HK-2 (cell line): Measurements from ENCODE around the gene FIBP.
"Not testable (repeated sequence)": the region's sequence is repeated elsewhere in the genome, so short reads cannot be mapped to it uniquely, and the experiment has no call there.

Experiments
- DNase-seq: peaks from one replicate; pipeline ENCODE4 v3.0.0-alpha.2; 2018; ENCODE audit not compliant: unreplicated experiment

The FIBP gene

GRCh38 chr11:65915101-65915820 lies 27.0 kb upstream of the FIBP start:
- DNase-seq, result no peak

- DNase-seq, result peak; percentile 67
Observed at GRCh38 chr11:65912845-65913244, 24.6 kb upstream of the FIBP start.

GRCh38 chr11:65911682-65912568 lies 23.7 kb upstream of the FIBP start:
- peak; percentile 85 for DNase-seq

GRCh38 chr11:65907878-65908277 lies 19.6 kb upstream of the FIBP start:
- no peak for DNase-seq

- DNase-seq, result no peak
Observed at GRCh38 chr11:65906602-65907001, 18.3 kb upstream of the FIBP start.

- no peak for DNase-seq
Observed at GRCh38 chr11:65903715-65904114, 15.4 kb upstream of the FIBP start.

GRCh38 chr11:65903068-65903481 lies 14.8 kb upstream of the FIBP start:
- peak; percentile 80 for DNase-seq

- no peak for DNase-seq
Observed at GRCh38 chr11:65900899-65901180, 12.6 kb upstream of the FIBP start.

- peak; percentile 92 for DNase-seq
Observed at GRCh38 chr11:65900125-65900898, 12.0 kb upstream of the FIBP start, which contains the start of gene FOSL1. Gene FOSL1, minus strand, starts transcription at chr11:65900388. Its CDS starts 49 bp downstream, at chr11:65900339.

- peak; percentile 81 for DNase-seq
Observed at GRCh38 chr11:65899356-65900124, 11.3 kb upstream of the FIBP start.

GRCh38 chr11:65898656-65899355 lies 10.5 kb upstream of the FIBP start:
- DNase-seq, result no peak

GRCh38 chr11:65897020-65897471 lies 8.8 kb upstream of the FIBP start:
- no peak for DNase-seq

GRCh38 chr11:65896034-65896999 lies 8.0 kb upstream of the FIBP start:
- DNase-seq, result no peak

GRCh38 chr11:65895482-65895981 lies 7.3 kb upstream of the FIBP start:
- no peak for DNase-seq

- DNase-seq, result no peak
Observed at GRCh38 chr11:65894034-65894591, 5.8 kb upstream of the FIBP start.

GRCh38 chr11:65892661-65893317 lies 4.5 kb upstream of the FIBP start:
- no peak for DNase-seq

GRCh38 chr11:65892137-65892540 lies 3.9 kb upstream of the FIBP start:
- DNase-seq, result not testable (repeated sequence)
